Progenitor cell of endocrine pancreas (in vitro differentiated cells): ENCODE results near the gene IWS1. TPM values are rescaled to one million over a fixed set of nuclear protein-coding genes. Genes with fewer than 3 reads are reported as not detected.
"Not testable (repeated sequence)": the region's sequence is repeated elsewhere in the genome, so short reads cannot be mapped to it uniquely, and the experiment has no call there.

Experiments used
- DNase-seq: peaks from one replicate; pipeline ENCODE4 v3.0.0; 2021; ENCODE audit warnings: low spot score; ENCODE audit not compliant: unreplicated experiment
- H3K27ac Mint-ChIP-seq: 2 replicates; pipeline ENCODE4 v1.8.0; 2021; ENCODE audit warnings: mild to moderate bottlenecking, moderate library complexity, mixed read lengths
- H3K27me3 Mint-ChIP-seq: 2 replicates; pipeline ENCODE4 v1.8.0; 2021; ENCODE audit warnings: mixed read lengths
- H3K36me3 Mint-ChIP-seq: 2 replicates; pipeline ENCODE4 v1.8.0; 2022; ENCODE audit warnings: mixed read lengths; ENCODE audit not compliant: insufficient read depth
- H3K4me1 Mint-ChIP-seq: 2 replicates; pipeline ENCODE4 v1.8.0; 2021; ENCODE audit warnings: low read depth, mixed read lengths
- H3K4me3 Mint-ChIP-seq: 2 replicates; pipeline ENCODE4 v1.8.0; 2021; ENCODE audit warnings: low read depth, mild to moderate bottlenecking, moderate library complexity, mixed read lengths
- H3K9me3 Mint-ChIP-seq: 2 replicates; pipeline ENCODE4 v1.8.0; 2021; ENCODE audit warnings: low read depth, mixed read lengths
- CTCF ChIP-seq: fragments of 200-600 bp; sonication (generic); IDR thresholded peaks from one replicate; pipeline ENCODE4 v1.5.0; 2021; ENCODE audit warnings: antibody characterized with exemption, mild to moderate bottlenecking; ENCODE audit not compliant: unreplicated experiment
- total RNA-seq: library from RNA; stranded (reverse); gene quantifications from 2 replicates; pipeline ENCODE4 v1.2.1, GENCODE V29; 2021

Gene IWS1
- total RNA-seq, 1 donor from 2014 or later = 60.4 TPM

DNA sequence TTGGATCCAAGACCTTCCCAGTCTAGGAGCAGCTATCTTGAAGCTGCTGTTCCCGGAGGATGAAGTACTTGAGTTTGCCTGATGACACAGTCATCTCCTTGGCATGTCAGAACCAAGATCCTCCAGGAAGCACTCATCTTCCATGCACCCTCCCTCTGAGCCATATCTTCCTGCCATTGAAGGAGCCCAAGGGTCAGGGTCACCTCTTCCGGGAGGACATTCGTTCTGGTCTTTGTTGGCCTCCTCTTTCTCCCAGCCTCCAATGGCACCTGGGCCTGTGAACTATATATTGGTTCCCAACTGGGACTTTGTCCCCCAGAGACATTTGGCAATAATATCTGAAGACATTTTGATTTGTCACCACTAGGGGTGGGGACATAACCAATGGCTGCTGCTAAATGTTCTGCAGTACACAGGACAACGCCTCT lies 4.9 kb upstream of the IWS1 start:
- DNase-seq = no peak
- H3K9me3 Mint-ChIP-seq = peaks cover 3% of the 10 kb centered on the region
- no peak overlapping the region for H3K27ac Mint-ChIP-seq
- H3K4me3 Mint-ChIP-seq = no peak overlapping the region
- no peak for TF ChIP-seq CTCF
- H3K4me1 Mint-ChIP-seq = peaks cover 16% of the 10 kb centered on the region
- no peaks in the 10 kb centered on the region for H3K36me3 Mint-ChIP-seq
- H3K27me3 Mint-ChIP-seq = no peaks in the 10 kb centered on the region

DNA sequence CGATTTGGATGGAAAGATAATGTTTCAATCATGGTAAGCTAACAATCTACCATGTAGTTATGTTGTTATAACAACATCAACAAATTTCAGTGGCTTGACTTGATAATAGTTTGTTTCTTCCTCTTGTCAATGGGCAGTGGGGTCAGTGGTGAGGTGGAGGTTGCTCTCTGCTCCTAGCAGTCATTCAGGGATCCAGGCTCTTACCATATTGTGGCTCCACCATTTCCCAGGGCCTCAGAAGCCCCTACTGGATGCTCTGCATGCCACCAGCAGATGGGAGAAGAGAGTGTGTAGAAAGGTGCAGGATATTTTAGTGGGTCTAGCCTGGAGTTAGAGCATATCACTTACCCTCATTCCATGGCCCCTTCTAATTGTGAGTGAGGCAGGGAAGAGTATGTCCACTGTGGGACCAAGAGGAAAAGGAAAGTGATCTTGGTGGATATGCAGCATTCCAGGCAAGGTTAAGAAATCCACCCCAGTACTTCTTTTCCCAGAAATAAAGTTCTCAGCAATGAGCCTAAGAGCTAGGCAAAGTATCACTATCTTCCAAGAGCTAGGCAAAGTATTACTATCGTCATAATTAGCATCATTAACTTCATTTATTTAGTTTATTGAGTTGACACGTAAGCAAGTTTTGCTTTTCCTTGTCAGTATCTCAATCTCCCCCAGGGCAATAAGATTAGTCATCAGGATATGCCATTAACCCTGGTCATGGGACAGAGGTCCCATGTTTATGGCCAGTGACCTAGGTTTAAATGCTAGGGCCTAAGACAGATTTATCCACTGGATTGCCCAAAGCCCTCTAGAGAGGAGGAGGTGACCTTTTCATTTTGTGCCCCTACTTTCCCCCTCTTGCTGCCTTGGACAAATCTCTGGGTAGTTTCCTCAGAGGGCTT lies 4.2 kb upstream of the IWS1 start:
- no peak overlapping the region for H3K27ac Mint-ChIP-seq
- no peak for TF ChIP-seq CTCF
- H3K9me3 Mint-ChIP-seq = peaks cover 3% of the 10 kb centered on the region
- DNase-seq = no peak
- H3K36me3 Mint-ChIP-seq = no peaks in the 10 kb centered on the region
- no peak overlapping the region for H3K4me3 Mint-ChIP-seq
- peaks cover 16% of the 10 kb centered on the region for H3K4me1 Mint-ChIP-seq
- no peaks in the 10 kb centered on the region for H3K27me3 Mint-ChIP-seq

GRCh38 chr2:127529416-127529815 lies 3.1 kb upstream of the IWS1 start:
- H3K27ac Mint-ChIP-seq, H3K4me3 Mint-ChIP-seq, H3K36me3 Mint-ChIP-seq, H3K27me3 Mint-ChIP-seq, DNase-seq, H3K9me3 Mint-ChIP-seq: not testable (repeated sequence)
- peaks cover 18% of the 10 kb centered on the region for H3K4me1 Mint-ChIP-seq

- no peak overlapping the region for H3K4me3 Mint-ChIP-seq
Measured at GRCh38 chr2:127528487-127528886, 2.2 kb upstream of the IWS1 start.

DNA sequence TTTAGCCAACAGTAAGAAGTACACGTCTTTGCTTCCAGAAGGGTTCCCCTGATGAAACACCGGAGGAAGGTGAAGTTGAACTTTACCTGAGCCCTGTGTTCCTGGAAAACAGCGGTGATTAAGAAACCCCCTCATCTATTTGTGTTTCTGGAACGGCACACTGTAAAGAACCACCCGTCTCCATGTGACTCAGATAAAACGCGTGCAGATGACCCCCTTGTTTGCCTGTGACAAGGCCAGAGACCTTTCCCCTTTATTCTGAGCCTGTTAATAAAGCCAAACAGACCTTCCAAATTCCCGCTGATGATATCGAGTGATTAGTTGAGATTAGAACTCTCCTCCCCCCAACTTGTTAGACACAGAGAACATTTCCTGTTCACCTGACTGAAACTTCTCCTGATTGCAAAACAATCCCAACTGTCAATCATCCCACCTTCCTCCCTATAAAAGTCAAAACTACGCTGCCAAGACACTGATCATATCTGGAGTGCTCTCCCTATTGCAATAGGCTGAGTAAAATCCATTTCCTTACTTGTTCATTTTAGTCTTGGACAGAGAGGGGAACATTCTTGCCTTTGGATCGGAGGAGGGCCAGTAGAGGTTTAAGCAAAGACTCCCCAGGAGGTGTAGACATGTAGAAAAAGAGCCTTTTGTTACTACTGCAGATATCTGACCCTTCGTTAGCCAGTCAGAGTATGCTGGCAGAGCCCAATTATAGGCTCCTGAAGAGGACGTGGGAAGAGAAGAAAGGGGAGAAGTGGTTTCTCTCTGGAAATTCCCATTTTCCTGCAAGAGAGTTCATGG lies 914 bp upstream of the IWS1 start:
- H3K9me3 Mint-ChIP-seq = peaks cover 3% of the 10 kb centered on the region
- no peaks in the 10 kb centered on the region for H3K27me3 Mint-ChIP-seq
- no peak for DNase-seq
- H3K27ac Mint-ChIP-seq = peak overlapping the region; percentile 99
- peak overlapping the region; percentile 87 for H3K4me3 Mint-ChIP-seq
- peaks cover 3% of the 10 kb centered on the region for H3K36me3 Mint-ChIP-seq
- no peak for TF ChIP-seq CTCF
- peaks cover 18% of the 10 kb centered on the region for H3K4me1 Mint-ChIP-seq

More at GRCh38 chr2:127528487-127528886, 2.2 kb upstream of the IWS1 start:
- Mint-ChIP-seq H3K4me1 (peaks cover 18% of the 10 kb centered on the region), H3K9me3 (peaks cover 3% of the 10 kb centered on the region), H3K27me3 (no peaks in the 10 kb centered on the region), H3K36me3 (no peaks in the 10 kb centered on the region), H3K27ac (no peak overlapping the region)
- DNase-seq = no peak
- no peak for TF ChIP-seq CTCF
